Nucleus accumbens (tissue), 56 donors: ENCODE measurements around the gene FAM81A.
"Not testable (repeated sequence)": the region's sequence is repeated elsewhere in the genome, so short reads cannot be mapped to it uniquely, and the experiment has no call there.

ENCODE experiments used
- DNase-seq, 56 donors: peaks; one replicate each; lab custom pipeline; 2025; lab: John Stamatoyannopoulos, UW

FAM81A gene

GRCh38 chr15:59437817-59438624 lies at the start of gene FAM81A:
Gene FAM81A, plus strand, starts transcription at chr15:59438186. Its CDS starts 20,441 bp downstream, at chr15:59458627.
- DNase-seq = peak; percentile 12 to 93 (median 76)

- DNase-seq = no peak
Observed at GRCh38 chr15:59388670-59389069, 49.3 kb upstream of the FAM81A start.

GRCh38 chr15:59392299-59392698 lies 45.7 kb upstream of the FAM81A start:
- DNase-seq = no peak

GRCh38 chr15:59394166-59394661 lies 43.8 kb upstream of the FAM81A start:
- DNase-seq = no peak

GRCh38 chr15:59396211-59396610 lies 41.8 kb upstream of the FAM81A start:
- no peak for DNase-seq

GRCh38 chr15:59396679-59397078 lies 41.3 kb upstream of the FAM81A start:
- no peak for DNase-seq

- DNase-seq = no peak
Observed at GRCh38 chr15:59398220-59398619, 39.8 kb upstream of the FAM81A start.

GRCh38 chr15:59399465-59400102 lies 38.4 kb upstream of the FAM81A start:
- peak in 16 of 56 donors; percentile 1 to 30 (median 12) for DNase-seq

- no peak for DNase-seq
Observed at GRCh38 chr15:59400103-59400813, 37.7 kb upstream of the FAM81A start.

- not testable (repeated sequence) for DNase-seq
Observed at GRCh38 chr15:59401051-59401823, 36.7 kb upstream of the FAM81A start.

GRCh38 chr15:59401824-59402569 lies 36.0 kb upstream of the FAM81A start:
- DNase-seq = no peak

GRCh38 chr15:59405079-59405478 lies 32.9 kb upstream of the FAM81A start:
- DNase-seq = no peak

GRCh38 chr15:59406446-59406845 lies 31.5 kb upstream of the FAM81A start:
- no peak for DNase-seq

GRCh38 chr15:59407946-59408345 lies 30.0 kb upstream of the FAM81A start:
- DNase-seq = no peak

- no peak for DNase-seq
Observed at GRCh38 chr15:59410391-59410896, 27.5 kb upstream of the FAM81A start.

- DNase-seq = no peak
Observed at GRCh38 chr15:59413577-59413976, 24.4 kb upstream of the FAM81A start.

- DNase-seq = no peak
Observed at GRCh38 chr15:59416816-59417215, 21.2 kb upstream of the FAM81A start.

- DNase-seq = no peak
Observed at GRCh38 chr15:59419170-59419569, 18.8 kb upstream of the FAM81A start.

GRCh38 chr15:59420108-59420507 lies 17.9 kb upstream of the FAM81A start:
- DNase-seq = no peak
